Right lobe of liver (tissue), 6 donors: ENCODE results near the gene CAST. TPM values are rescaled to one million over a fixed set of nuclear protein-coding genes. Genes with fewer than 3 reads are reported as not detected.
A peak's percentile ranks its signal among the peaks of the same experiment; 100 is the strongest.

Experiments
- ATAC-seq, 4 donors: fragments of 200-7000 bp; cut with Tn5 transposase; one replicate each; pipeline ENCODE4 v1.9.1; 2020; ENCODE audit warnings: mild to moderate bottlenecking in 4 of 4, moderate library complexity in 4 of 4
- DNase-seq, 3 donors: peaks; one replicate each; pipeline ENCODE4 v3.0.0-alpha.2; 2020
- H3K27ac ChIP-seq, 3 donors: fragments of 200-600 bp; one replicate each; pipeline ENCODE4 v1.8.0; 2022
- H3K27me3 ChIP-seq, 2 donors: fragments of 200-600 bp; one replicate each; pipeline ENCODE4 v1.8.0; 2022
- H3K36me3 ChIP-seq, 4 donors: fragments of 200-600 bp; sonication (generic) in 1 of 4; one replicate each; pipeline versions ENCODE4 v1.5.1 to v1.8.0; 2017 to 2022; ENCODE audit warnings: control low read depth in 1 of 4
- H3K4me1 ChIP-seq, 4 donors: fragments of 200-600 bp; sonication (generic) in 1 of 4; one replicate each; pipeline versions ENCODE4 v1.5.1 to v1.8.0; 2017 to 2022; ENCODE audit warnings: control low read depth in 1 of 4
- H3K4me3 ChIP-seq, 3 donors: fragments of 200-600 bp; one replicate each; pipeline ENCODE4 v1.8.0; 2022
- H3K9me3 ChIP-seq, 4 donors: fragments of 200-600 bp; sonication (generic) in 1 of 4; one replicate each; pipeline versions ENCODE4 v1.5.1 to v1.8.0; 2017 to 2022; ENCODE audit warnings: control low read depth in 1 of 4
- CTCF ChIP-seq, 4 donors: fragments of 200-600 bp in 3 of 4; fragments of 450-650 bp in 1 of 4; IDR thresholded peaks; one replicate each; pipeline versions ENCODE4 v1.5.1 to v1.8.0; 2016 to 2022; ENCODE audit warnings: antibody characterized with exemption in 4 of 4, mild to moderate bottlenecking in 2 of 4
- POLR2A ChIP-seq: fragments of 450-650 bp; IDR thresholded peaks from one replicate; pipeline ENCODE4 v1.6.1; 2017; ENCODE audit warnings: antibody characterized with exemption, mild to moderate bottlenecking
- WGBS: methylation state at CpG from one replicate; pipeline ENCODE4 v1.1.6; 2018; ENCODE audit warnings: low coverage, low lambda C conversion rate; ENCODE audit not compliant: insufficient coverage; ENCODE audit errors: missing lambda C conversion rate; 5-methylcytosine and 5-hydroxymethylcytosine counted together
- intact Hi-C, 2 donors: fragments of 100-400 bp; cut with DNase I; formaldehyde crosslinking; loops; one replicate each; pipeline versions ENCODE4 v1.11.2 to v1.14.1; 2022
- total RNA-seq, 6 experiments: library from RNA; depleted of rRNA in 2 of 6; stranded (reverse); fragments of >200 nt in 2 of 6; fragmentation: NEBNext Ultra II Directional in 3 of 6; extraction: Animal tissue kit (Norgen Biotek cat#: 25700) in 3 of 6; gene quantifications; one replicate each; pipeline versions ENCODE4 v1.1.0 to v1.2.4, GENCODE V29; 2016 to 2023
- donor health status: DM: no; HTN: yes; CAD: no.
- donor health status: DM: no; HTN: no; CAD: no.
- donor health status: DM: no; HTN: no; CAD: no.
- donor health status: DM: no; HTN: yes; CAD: no.
- donor health status: DM: no; HTN: yes; CAD: no.

CAST gene
- total RNA-seq, 6 experiments from 2014 or later, result 86.8 to 187 (median 123) TPM

GRCh38 chr5:96648023-96648422 lies 14.2 kb upstream of the CAST start:
- H3K4me1 ChIP-seq, result peaks cover 0 to 18% (median 5%) of the 10 kb centered on the region in 4 donors
- no peak for DNase-seq
- peak in 1 of 4 donors; percentile 8 for ATAC-seq
- H3K4me3 ChIP-seq, result no peak overlapping the region
- no peaks in the 10 kb centered on the region for H3K36me3 ChIP-seq
- peak overlapping the region in 1 of 3 donors; percentile 11 for H3K27ac ChIP-seq
- H3K27me3 ChIP-seq, result no peaks in the 10 kb centered on the region
- TF ChIP-seq POLR2A, result no peak
- no peak for TF ChIP-seq CTCF (IDR thresholded peaks at IDR 0.05)
- intact Hi-C loops, result no loop called here
- no peaks in the 10 kb centered on the region for H3K9me3 ChIP-seq

GRCh38 chr5:96648593-96648992 lies 13.6 kb upstream of the CAST start:
- intact Hi-C loops, result no loop called here
- Histone ChIP-seq H3K4me1 (peaks cover 0 to 18% (median 5%) of the 10 kb centered on the region in 4 donors), H3K36me3 (no peaks in the 10 kb centered on the region), H3K27ac (peak overlapping the region in 1 of 3 donors; percentile 0), H3K9me3 (no peaks in the 10 kb centered on the region), H3K27me3 (no peaks in the 10 kb centered on the region), H3K4me3 (no peak overlapping the region)
- peak; percentile 80 to 89 (median 83) for ATAC-seq
- WGBS, result 12% methylated on average over 4 of the region's 4 CpGs
- no peak for DNase-seq
- TF ChIP-seq CTCF (IDR thresholded peaks at IDR 0.05), result no peak
- TF ChIP-seq POLR2A, result no peak

- DNase-seq (peak; percentile 62 to 82 (median 65)), ATAC-seq (peak; percentile 74 to 86 (median 78))
- peak overlapping the region in 1 of 3 donors; percentile 0 for H3K27ac ChIP-seq
- H3K4me1 ChIP-seq, result peaks cover 0 to 18% (median 5%) of the 10 kb centered on the region in 4 donors
- no peak overlapping the region for H3K4me3 ChIP-seq
- H3K9me3 ChIP-seq, result no peaks in the 10 kb centered on the region
- WGBS, result 17% methylated on average over 3 of the region's 3 CpGs
- H3K36me3 ChIP-seq, result no peaks in the 10 kb centered on the region
- no peaks in the 10 kb centered on the region for H3K27me3 ChIP-seq
- intact Hi-C loops, result no loop called here
- TF ChIP-seq CTCF (IDR thresholded peaks at IDR 0.05) (no peak), POLR2A (no peak)
Observed at GRCh38 chr5:96649251-96649662, 12.9 kb upstream of the CAST start.

- Histone ChIP-seq H3K27me3 (no peaks in the 10 kb centered on the region), H3K4me1 (peaks cover 0 to 18% (median 5%) of the 10 kb centered on the region in 4 donors), H3K27ac (no peak overlapping the region), H3K9me3 (no peaks in the 10 kb centered on the region), H3K4me3 (no peak overlapping the region), H3K36me3 (no peaks in the 10 kb centered on the region)
- ATAC-seq, result no peak
- intact Hi-C loops, result no loop called here
- WGBS, result 66% methylated on average over 5 of the region's 5 CpGs
- no peak for DNase-seq
- TF ChIP-seq POLR2A, result no peak
- no peak for TF ChIP-seq CTCF (IDR thresholded peaks at IDR 0.05)
Observed at GRCh38 chr5:96649681-96650540, 12.3 kb upstream of the CAST start.
